ENCODE measurements around the gene NOTCH3. TPM values are rescaled to one million over a fixed set of nuclear protein-coding genes. Genes with fewer than 3 reads are reported as not detected.

The NOTCH3 gene
- total RNA-seq, 1 experiment from 2014 or later = 39.4 TPM

- H3K4me2 ChIP-seq (ENCODE audit: low read length) = no peak overlapping the region
- no peak overlapping the region for H3K9ac ChIP-seq (ENCODE audit: low read length)
- CTCF ChIA-PET = no interaction called here
- H3K4me1 ChIP-seq (ENCODE audit: control insufficient read depth in 1 of 2, insufficient read depth in 2 of 2, low read length in 2 of 2) = no peaks in the 10 kb centered on the region
- BruUV-seq (replicated peaks) = no TSS peak
- H3K36me3 ChIP-seq (ENCODE audit: control insufficient read depth in 1 of 2, insufficient read depth in 2 of 2, low read length in 2 of 2) = no peaks in the 10 kb centered on the region
- H4K20me1 ChIP-seq (ENCODE audit: insufficient read depth) = no peaks in the 10 kb centered on the region
- H3K9me3 ChIP-seq (ENCODE audit: control insufficient read depth in 1 of 2, insufficient read depth in 1 of 2, low read depth in 1 of 2, low read length in 2 of 2) = peaks cover 10 to 15% of the 10 kb centered on the region in 2 experiments; a peak in 2 of 4 replicates
- intact Hi-C loops (cut with micrococcal nuclease) = no loop called here
- no peak overlapping the region for H3K27ac ChIP-seq (ENCODE audit: low read depth, low read length)
- ATAC-seq (no peak), DNase-seq (ENCODE audit: low read depth, low spot score) (no peak)
- H3K79me2 ChIP-seq (ENCODE audit: insufficient read depth, low read length) = no peaks in the 10 kb centered on the region
- RAD21 ChIA-PET (ENCODE audit: low non-redundant PET in 1 of 2, low total read pairs in 2 of 2, uncharacterized antibody in 2 of 2, unreplicated experiment in 2 of 2) = no interaction called here
- no peak overlapping the region for H2AFZ ChIP-seq (ENCODE audit: low read depth, low read length, poor library complexity, severe bottlenecking)
- no peaks in the 10 kb centered on the region for H3K27me3 ChIP-seq (ENCODE audit: insufficient read depth, low read length)
- no peak overlapping the region for H3K4me3 ChIP-seq (replicated peaks in 1 of 2; ENCODE audit: low read depth in 1 of 2, low read length in 2 of 2)
- TF ChIP-seq EZH2 (IDR thresholded peaks at IDR 0.05) (no peak), RAD21 (IDR thresholded peaks at IDR 0.05; ENCODE audit: low read depth) (no peak), ZNF274 (IDR thresholded peaks at IDR 0.05; ENCODE audit: low read depth, low read length) (no peak), REST (IDR thresholded peaks at IDR 0.05; ENCODE audit: low read depth) (no peak)
- POLR2A ChIA-PET = no interaction called here
- H3K9me2 ChIP-seq (ENCODE audit: insufficient read depth) = no peaks in the 10 kb centered on the region
These were observed 62.4 kb downstream of the NOTCH3 start for GRCh38 chr19:15138427-15138826.

GRCh38 chr19:15137777-15138176 lies 63.0 kb downstream of the NOTCH3 start:
- CTCF ChIA-PET = no interaction called here
- no peak for ATAC-seq

More at GRCh38 chr19:15137777-15138176, 63.0 kb downstream of the NOTCH3 start:
- peaks cover 10 to 15% of the 10 kb centered on the region in 2 experiments; a peak in 2 of 4 replicates for H3K9me3 ChIP-seq (ENCODE audit: control insufficient read depth in 1 of 2, insufficient read depth in 1 of 2, low read depth in 1 of 2, low read length in 2 of 2)
- no peaks in the 10 kb centered on the region for H3K4me1 ChIP-seq (ENCODE audit: control insufficient read depth in 1 of 2, insufficient read depth in 2 of 2, low read length in 2 of 2)
- no peaks in the 10 kb centered on the region for H4K20me1 ChIP-seq (ENCODE audit: insufficient read depth)
- H3K27ac ChIP-seq (ENCODE audit: low read depth, low read length) = no peak overlapping the region
- no peaks in the 10 kb centered on the region for H3K79me2 ChIP-seq (ENCODE audit: insufficient read depth, low read length)
- ChIA-PET POLR2A (no interaction called here), RAD21 (ENCODE audit: low non-redundant PET in 1 of 2, low total read pairs in 2 of 2, uncharacterized antibody in 2 of 2, unreplicated experiment in 2 of 2) (no interaction called here)
- H3K4me2 ChIP-seq (ENCODE audit: low read length) = no peak overlapping the region
- H3K9me2 ChIP-seq (ENCODE audit: insufficient read depth) = no peaks in the 10 kb centered on the region
- no peak overlapping the region for H2AFZ ChIP-seq (ENCODE audit: low read depth, low read length, poor library complexity, severe bottlenecking)
- H3K27me3 ChIP-seq (ENCODE audit: insufficient read depth, low read length) = no peaks in the 10 kb centered on the region
- no peaks in the 10 kb centered on the region for H3K36me3 ChIP-seq (ENCODE audit: control insufficient read depth in 1 of 2, insufficient read depth in 2 of 2, low read length in 2 of 2)
- H3K4me3 ChIP-seq (replicated peaks in 1 of 2; ENCODE audit: low read depth in 1 of 2, low read length in 2 of 2) = no peak overlapping the region
- DNase-seq (ENCODE audit: low read depth, low spot score) = no peak
- intact Hi-C loops (cut with micrococcal nuclease) = no loop called here
- BruUV-seq (replicated peaks) = no TSS peak
- H3K9ac ChIP-seq (ENCODE audit: low read length) = no peak overlapping the region
- TF ChIP-seq RAD21 (IDR thresholded peaks at IDR 0.05; ENCODE audit: low read depth) = no peak
- TF ChIP-seq SRF (IDR thresholded peaks at IDR 0.05; ENCODE audit: low read depth) = no peak
- TF ChIP-seq SP1 (IDR thresholded peaks at IDR 0.05; ENCODE audit: low read depth) = no peak
- TF ChIP-seq ZFX (IDR thresholded peaks at IDR 0.05) = no peak
- TF ChIP-seq JUND (IDR thresholded peaks at IDR 0.05) = no peak
- TF ChIP-seq SIN3A (IDR thresholded peaks at IDR 0.05; ENCODE audit: low read depth) = no peak
- no peak for TF ChIP-seq EZH2 (IDR thresholded peaks at IDR 0.05)
- no peak for TF ChIP-seq CTCF (IDR thresholded peaks at IDR 0.05 in 2 of 3, conservative IDR thresholded peaks at IDR 0.05 in 1 of 3; ENCODE audit: borderline replicate concordance in 1 of 3, insufficient read depth in 1 of 3, low read depth in 2 of 3, low read length in 2 of 3)
- no peak for TF ChIP-seq FOSL1 (IDR thresholded peaks at IDR 0.05; ENCODE audit: low read depth)
- no peak for TF ChIP-seq CBX3 (IDR thresholded peaks at IDR 0.05; ENCODE audit: low read depth)
- TF ChIP-seq ATF3 (IDR thresholded peaks at IDR 0.05) = no peak
- no peak for TF ChIP-seq EGR1 (IDR thresholded peaks at IDR 0.05; ENCODE audit: low read depth)
- no peak for TF ChIP-seq POLR2A (IDR thresholded peaks at IDR 0.05; ENCODE audit: borderline replicate concordance, extremely low read depth, insufficient read depth, insufficient read length)
- TF ChIP-seq EZH2phosphoT487 (IDR thresholded peaks at IDR 0.05; ENCODE audit: borderline replicate concordance) = no peak
